Measurements from ENCODE around the gene RPS21. TPM values are rescaled to one million over a fixed set of nuclear protein-coding genes. Genes with fewer than 3 reads are reported as not detected.
A peak's percentile ranks its signal among the peaks of the same experiment; 100 is the strongest.

Gene RPS21
- total RNA-seq, 1 experiment from 2014 or later, result 2,488 TPM

DNA sequence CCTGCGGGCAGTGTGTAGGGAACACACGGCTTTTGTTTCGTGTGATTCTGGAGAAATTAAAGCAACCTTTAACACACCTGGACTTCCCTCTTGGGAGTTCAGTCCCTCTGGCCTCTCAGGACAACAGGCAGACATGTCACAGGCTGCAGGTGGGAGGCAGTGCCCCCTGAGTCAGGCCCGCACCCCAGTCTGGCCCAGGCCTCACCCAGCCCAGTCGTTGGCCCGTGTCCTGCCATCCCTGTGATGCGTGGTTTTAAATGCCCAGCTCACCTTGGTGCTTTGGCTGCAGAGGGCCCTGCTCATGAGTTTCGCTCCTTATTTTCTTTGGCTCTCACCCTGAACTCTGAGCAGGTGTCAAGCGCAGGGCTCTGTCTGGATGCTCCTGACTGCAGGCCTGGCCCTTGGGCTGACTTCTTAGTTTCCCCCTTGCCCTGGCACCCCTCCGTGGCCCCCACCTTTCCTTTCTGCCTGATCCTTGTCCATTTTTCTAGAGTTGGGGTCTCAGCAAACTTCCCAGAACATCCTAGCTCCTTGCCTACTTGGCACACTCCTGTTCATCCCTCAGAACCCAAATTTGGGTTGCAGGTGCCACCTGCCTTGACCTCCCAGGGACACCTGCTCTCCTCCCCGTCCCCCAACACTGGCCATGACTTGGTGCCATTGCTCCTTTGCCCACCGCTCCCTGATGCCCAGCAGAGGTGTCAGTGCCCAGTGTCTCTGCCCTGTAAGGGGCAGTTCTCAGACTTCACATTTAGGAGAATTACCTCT, 22.4 kb downstream of the RPS21 start (continued):
- TF ChIP-seq REST (IDR thresholded peaks at IDR 0.05; ENCODE audit: low read depth), result no peak
- TF ChIP-seq, protein P1, sequence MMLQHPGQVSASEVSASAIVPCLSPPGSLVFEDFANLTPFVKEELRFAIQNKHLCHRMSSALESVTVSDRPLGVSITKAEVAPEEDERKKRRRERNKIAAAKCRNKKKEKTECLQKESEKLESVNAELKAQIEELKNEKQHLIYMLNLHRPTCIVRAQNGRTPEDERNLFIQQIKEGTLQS (IDR thresholded peaks at IDR 0.05), result no peak

- ChIA-PET CTCF (interaction anchor here (0.7 to 2.7 kb wide), 15 partner anchors 9 to 381 kb away, joined by 3 to 20 read pairs (median 3); partner anchors contain the start of genes ADRM1 and RPS21), RAD21 (ENCODE audit: low non-redundant PET in 1 of 2, low total read pairs in 2 of 2, uncharacterized antibody in 2 of 2, unreplicated experiment in 2 of 2) (interaction anchor here (0.6 to 1.8 kb wide), 4 partner anchors 17 to 207 kb away, joined by 3 to 6 read pairs (median 4); partner anchors contain the start of genes ADRM1 (in 1 of the 2) and RBBP8NL (in 1 of the 2)), POLR2A (interaction anchor here (1.0 kb wide), 1 partner anchor 23 kb away, joined by 6 read pairs; the partner anchor contains the start of gene RPS21)
- Histone ChIP-seq H3K4me1 (ENCODE audit: control insufficient read depth in 1 of 2, insufficient read depth in 2 of 2, low read length in 2 of 2) (peaks cover 29 to 40% of the 10 kb centered on the region in 2 experiments), H3K27me3 (ENCODE audit: insufficient read depth, low read length) (no peaks in the 10 kb centered on the region), H3K9ac (ENCODE audit: low read length) (no peak overlapping the region), H3K36me3 (ENCODE audit: control insufficient read depth in 1 of 2, insufficient read depth in 2 of 2, low read length in 2 of 2) (no peaks in the 10 kb centered on the region), H3K9me3 (ENCODE audit: control insufficient read depth in 1 of 2, insufficient read depth in 1 of 2, low read depth in 1 of 2, low read length in 2 of 2) (no peaks in the 10 kb centered on the region), H3K27ac (ENCODE audit: low read depth, low read length) (peak overlapping the region; percentile 30; the same call in 1 of the 2 replicates), H3K9me2 (ENCODE audit: insufficient read depth) (no peaks in the 10 kb centered on the region), H3K4me3 (replicated peaks in 1 of 2; ENCODE audit: low read depth in 1 of 2, low read length in 2 of 2) (peak overlapping the region; percentile 7 to 41; a peak in 3 of 4 replicates), H3K79me2 (ENCODE audit: insufficient read depth, low read length) (peaks cover 16% of the 10 kb centered on the region), H2AFZ (ENCODE audit: low read depth, low read length, poor library complexity, severe bottlenecking) (peak overlapping the region; percentile 81), H3K4me2 (ENCODE audit: low read length) (peak overlapping the region; percentile 79), H4K20me1 (ENCODE audit: insufficient read depth) (no peaks in the 10 kb centered on the region)
- DNase-seq (ENCODE audit: low read depth, low spot score) (no peak), ATAC-seq (peak; percentile 28)
- no TSS peak for BruUV-seq (replicated peaks)
- intact Hi-C loops (cut with micrococcal nuclease), result loop anchor here (1.0 to 2.0 kb wide), 2 partner anchors 87 to 207 kb away; no protein-coding TSS in a partner anchor
- TF ChIP-seq ZBTB33 (IDR thresholded peaks at IDR 0.05; ENCODE audit: extremely low read depth, insufficient replicate concordance, low read length) (no peak), RAD21 (IDR thresholded peaks at IDR 0.05; ENCODE audit: low read depth) (peak; percentile 94), POLR2A (IDR thresholded peaks at IDR 0.05; ENCODE audit: borderline replicate concordance, extremely low read depth, insufficient read depth, insufficient read length) (no peak), TCF7L2 (IDR thresholded peaks at IDR 0.05; ENCODE audit: borderline replicate concordance, extremely low read depth, insufficient read depth, insufficient read length) (no peak), SP1 (IDR thresholded peaks at IDR 0.05; ENCODE audit: low read depth) (no peak), CTCF (IDR thresholded peaks at IDR 0.05 in 2 of 3, conservative IDR thresholded peaks at IDR 0.05 in 1 of 3; ENCODE audit: borderline replicate concordance in 1 of 3, insufficient read depth in 1 of 3, low read depth in 2 of 3, low read length in 2 of 3) (peak; percentile 78 to 95 (median 79)), ZNF274 (IDR thresholded peaks at IDR 0.05; ENCODE audit: low read depth, low read length) (no peak), ZFX (IDR thresholded peaks at IDR 0.05) (no peak)
- TF ChIP-seq, protein P1 (IDR thresholded peaks at IDR 0.05), result no peak
- TF ChIP-seq, protein P2, sequence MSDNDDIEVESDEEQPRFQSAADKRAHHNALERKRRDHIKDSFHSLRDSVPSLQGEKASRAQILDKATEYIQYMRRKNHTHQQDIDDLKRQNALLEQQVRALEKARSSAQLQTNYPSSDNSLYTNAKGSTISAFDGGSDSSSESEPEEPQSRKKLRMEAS (IDR thresholded peaks at IDR 0.05), result no peak
These were observed 23.2 kb downstream of the RPS21 start for GRCh38 chr20:62409931-62410745.

All from HCT116 (cell line).